Measurements from ENCODE around the gene ANTXRL. TPM values are rescaled to one million over a fixed set of nuclear protein-coding genes. Genes with fewer than 3 reads are reported as not detected.
A peak's percentile ranks its signal among the peaks of the same experiment; 100 is the strongest.
"Not testable (repeated sequence)": the region's sequence is repeated elsewhere in the genome, so short reads cannot be mapped to it uniquely, and the experiment has no call there.

ANTXRL gene
- total RNA-seq, 4 donors from 2014 or later, result 0.27 TPM; not detected in 3

DNA sequence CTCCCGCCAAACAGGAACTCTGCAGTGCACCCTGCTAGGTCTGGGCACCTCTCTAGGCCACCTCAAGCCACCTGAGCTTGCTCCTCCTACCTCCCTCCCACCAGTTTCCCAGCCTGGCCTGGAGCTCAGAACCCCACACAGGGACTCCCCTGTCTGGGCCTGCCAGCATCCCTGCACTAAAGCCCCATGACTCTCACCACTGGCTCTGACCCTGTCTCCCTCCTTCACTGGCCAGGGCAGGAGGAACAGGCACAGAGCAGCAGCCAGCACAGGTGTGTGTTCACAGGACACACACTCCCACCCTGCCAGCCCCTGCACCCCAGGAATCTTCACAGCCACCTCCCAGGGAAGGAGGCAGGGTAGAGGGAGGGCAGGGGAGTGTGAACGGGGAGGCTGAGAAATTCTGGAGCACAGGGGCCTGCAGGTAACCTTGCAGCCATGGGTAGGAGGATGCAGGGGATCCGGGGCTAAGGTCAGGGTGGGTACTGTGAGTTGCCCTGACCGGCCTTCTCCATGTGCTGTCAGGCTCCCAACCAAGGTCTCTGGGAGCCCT is 13.9 kb upstream of the ANTXRL start:
- TF ChIP-seq POLR2A (IDR thresholded peaks at IDR 0.05) (no peak), CTCF (IDR thresholded peaks at IDR 0.05) (no peak)
- peak in 1 of 2 donors; percentile 7 for DNase-seq
- no peak overlapping the region for H3K27ac ChIP-seq
- intact Hi-C loops (cut with DNase I; ENCODE audit: low total_unique reads), result no loop called here
- H3K4me1 ChIP-seq, result no peaks in the 10 kb centered on the region
- no peaks in the 10 kb centered on the region for H3K9me3 ChIP-seq
- H3K4me3 ChIP-seq, result no peak overlapping the region
- no peaks in the 10 kb centered on the region for H3K27me3 ChIP-seq
- H3K36me3 ChIP-seq, result no peaks in the 10 kb centered on the region

DNA sequence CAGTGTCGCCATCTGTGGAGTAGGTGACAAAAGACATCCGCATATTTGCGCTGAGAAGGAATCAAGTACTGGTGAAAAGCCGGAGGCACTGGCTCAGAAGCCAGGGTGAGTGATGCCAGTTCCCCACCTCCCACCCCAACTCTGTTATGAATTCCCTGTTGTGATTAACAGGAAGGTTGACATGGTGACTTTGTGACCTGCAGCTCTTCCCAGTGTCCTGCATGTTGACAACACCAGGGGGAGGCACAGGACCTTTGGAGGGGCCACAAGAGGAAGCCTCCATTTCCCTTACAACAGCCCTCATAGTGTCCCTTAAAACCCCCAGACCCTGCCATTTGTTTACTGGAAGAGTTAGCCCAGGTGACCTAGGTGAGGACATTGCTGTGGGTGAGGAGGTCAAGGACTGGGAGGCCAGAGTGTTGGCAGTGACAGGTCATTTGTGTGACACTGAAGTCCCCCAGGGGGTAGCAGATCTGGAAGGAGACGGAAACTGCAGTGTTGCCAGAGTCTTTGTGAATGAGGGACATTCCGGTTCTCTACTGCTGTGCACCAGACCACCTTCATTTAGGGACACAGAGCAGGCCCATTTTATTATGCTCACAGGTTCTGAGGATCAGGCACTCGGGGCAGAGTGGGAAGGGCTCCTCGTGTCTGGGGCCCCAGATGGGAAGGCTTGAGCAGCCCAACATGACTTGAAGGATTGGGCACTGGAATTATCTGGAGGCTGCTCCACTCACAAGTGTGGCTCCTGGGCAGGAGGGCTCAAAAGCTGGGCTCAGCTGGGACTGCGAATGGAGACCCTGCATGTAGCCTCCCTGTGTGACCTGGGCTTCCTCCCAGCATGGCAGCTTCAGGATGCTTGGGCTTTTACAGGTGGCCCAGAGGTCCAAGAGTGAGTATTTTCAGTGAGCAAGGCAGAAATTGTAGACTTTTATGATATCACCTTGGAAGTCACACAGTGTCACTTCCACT is 13.0 kb upstream of the ANTXRL start:
- no peak overlapping the region for H3K4me3 ChIP-seq
- no peaks in the 10 kb centered on the region for H3K27me3 ChIP-seq
- no peaks in the 10 kb centered on the region for H3K4me1 ChIP-seq
- H3K9me3 ChIP-seq, result no peaks in the 10 kb centered on the region
- intact Hi-C loops (cut with DNase I; ENCODE audit: low total_unique reads), result no loop called here
- TF ChIP-seq CTCF (IDR thresholded peaks at IDR 0.05) (no peak), POLR2A (IDR thresholded peaks at IDR 0.05) (no peak)
- peak in 1 of 2 donors; percentile 4 for DNase-seq
- H3K27ac ChIP-seq, result no peak overlapping the region
- H3K36me3 ChIP-seq, result no peaks in the 10 kb centered on the region

GRCh38 chr10:46277840-46278239 is 9.0 kb upstream of the ANTXRL start:
- Histone ChIP-seq H3K4me1 (no peaks in the 10 kb centered on the region), H3K27me3 (no peaks in the 10 kb centered on the region), H3K9me3 (no peaks in the 10 kb centered on the region), H3K27ac (no peak overlapping the region), H3K36me3 (no peaks in the 10 kb centered on the region), H3K4me3 (no peak overlapping the region)
- TF ChIP-seq POLR2A (IDR thresholded peaks at IDR 0.05) (no peak), CTCF (IDR thresholded peaks at IDR 0.05) (no peak)
- DNase-seq, result no peak
- intact Hi-C loops (cut with DNase I; ENCODE audit: low total_unique reads), result no loop called here

DNA sequence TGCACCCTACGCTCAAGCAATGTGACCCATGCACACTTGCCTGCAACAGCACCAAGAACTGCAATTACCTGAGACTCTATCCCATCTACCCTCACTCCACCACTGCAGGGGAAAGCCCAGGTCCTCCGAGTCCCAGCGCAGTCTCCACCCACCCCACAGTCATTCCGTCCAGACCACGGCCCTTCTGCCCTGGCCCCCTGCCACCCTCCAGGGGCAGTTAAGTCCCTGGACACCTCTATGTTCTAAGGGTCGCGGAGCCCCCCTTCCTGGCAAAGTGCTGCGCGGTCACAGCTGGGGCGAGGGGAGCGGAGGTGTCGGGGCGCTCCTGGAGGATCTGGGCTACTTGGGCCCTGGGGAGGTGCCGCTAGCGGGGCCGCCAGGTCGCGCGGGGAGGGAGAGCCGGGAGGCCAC is 4.4 kb upstream of the ANTXRL start:
- Histone ChIP-seq H3K4me3 (peak overlapping the region; percentile 32 to 39), H3K27ac (peak overlapping the region; percentile 57 to 64)
- DNase-seq; H3K9me3 ChIP-seq; H3K27me3 ChIP-seq; intact Hi-C loops (cut with DNase I; ENCODE audit: low total_unique reads); H3K36me3 ChIP-seq; H3K4me1 ChIP-seq: not testable (repeated sequence)

DNA sequence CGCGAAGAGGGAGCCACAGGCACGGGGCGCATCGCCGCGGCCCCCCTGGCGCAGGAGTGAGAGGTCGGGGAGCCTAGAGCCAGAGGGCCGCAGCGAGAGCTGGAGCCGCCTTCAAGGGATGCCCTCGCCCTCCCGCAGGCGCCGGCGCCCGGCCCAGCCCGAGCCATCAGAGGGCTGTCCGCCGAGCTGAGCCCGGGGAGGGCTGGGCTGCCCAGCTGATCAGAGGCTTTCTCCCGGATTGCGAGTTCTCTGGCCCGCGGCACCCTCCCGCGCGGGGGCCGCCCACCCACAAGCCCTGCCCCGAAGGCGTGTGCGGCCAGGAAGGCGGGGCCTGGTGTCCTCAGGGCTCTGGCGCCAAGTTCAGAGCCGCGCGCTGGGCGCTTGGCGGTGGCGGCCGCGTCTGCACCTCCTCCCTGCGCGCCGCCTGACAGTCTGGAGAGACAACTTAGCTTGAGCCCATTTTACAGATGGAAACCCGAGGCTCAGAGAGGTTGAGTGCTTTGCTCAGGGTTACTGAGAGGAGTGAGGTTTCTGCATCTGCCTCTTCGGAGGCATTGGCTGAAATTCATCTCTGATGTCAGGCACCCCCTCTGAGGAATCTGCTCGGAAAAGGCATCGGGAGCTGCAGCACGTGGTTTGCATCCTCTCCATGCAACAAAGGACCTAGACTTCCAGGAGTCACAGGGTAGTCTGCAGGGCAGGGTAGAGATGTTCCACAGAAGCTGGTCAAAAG is 3.8 kb upstream of the ANTXRL start:
- no peaks in the 10 kb centered on the region for H3K27me3 ChIP-seq
- peak overlapping the region; percentile 57 to 64 for H3K27ac ChIP-seq
- peak in 1 of 2 donors; percentile 16 for TF ChIP-seq POLR2A (IDR thresholded peaks at IDR 0.05)
- TF ChIP-seq CTCF (IDR thresholded peaks at IDR 0.05), result peak in 1 of 4 experiments; percentile 16
- peaks cover 0 to 8% of the 10 kb centered on the region in 2 donors for H3K4me1 ChIP-seq
- no peaks in the 10 kb centered on the region for H3K9me3 ChIP-seq
- intact Hi-C loops (cut with DNase I; ENCODE audit: low total_unique reads), result no loop called here
- H3K36me3 ChIP-seq, result no peaks in the 10 kb centered on the region
- peak overlapping the region; percentile 32 to 39 for H3K4me3 ChIP-seq
- peak; percentile 70 to 81 for DNase-seq

Data from uterus (tissue), 4 donors.